NCI-H524 (cell line): ENCODE results near the gene PBX2.
"Not testable (repeated sequence)": the region's sequence is repeated elsewhere in the genome, so short reads cannot be mapped to it uniquely, and the experiment has no call there.

Experiments used
- DNase-seq, 2 experiments: peaks; one replicate each; lab custom pipeline; 2025; lab: John Stamatoyannopoulos, UW

Gene PBX2

GRCh38 chr6:32202186-32202585, 12.2 kb upstream of the PBX2 start:
- DNase-seq, result no peak

- no peak for DNase-seq
Observed at GRCh38 chr6:32200711-32201475, 10.9 kb upstream of the PBX2 start.

GRCh38 chr6:32198866-32199265, 8.9 kb upstream of the PBX2 start:
- DNase-seq, result no peak

- no peak for DNase-seq
Observed at GRCh38 chr6:32198345-32198696, 8.3 kb upstream of the PBX2 start.

GRCh38 chr6:32196682-32197616, 6.9 kb upstream of the PBX2 start:
- DNase-seq, result peak in 1 of 2 experiments; percentile 48

- peak; percentile 84 to 85 for DNase-seq
Observed at GRCh38 chr6:32195902-32196681, 6.1 kb upstream of the PBX2 start.

- DNase-seq, result peak; percentile 99
Observed at GRCh38 chr6:32195652-32195901, 5.6 kb upstream of the PBX2 start.

- DNase-seq, result peak; percentile 51 to 61
Observed at GRCh38 chr6:32194825-32195651, 5.0 kb upstream of the PBX2 start.

GRCh38 chr6:32194388-32194787, 4.4 kb upstream of the PBX2 start:
- no peak for DNase-seq

- DNase-seq, result not testable (repeated sequence)
Observed at GRCh38 chr6:32193096-32193495, 3.1 kb upstream of the PBX2 start.

- DNase-seq, result no peak
Observed at GRCh38 chr6:32192608-32193039, 2.6 kb upstream of the PBX2 start, which contains the start of gene GPSM3. Gene GPSM3 (minus strand): TSS chr6:32192643. CDS start chr6:32192513, 130 bp downstream.

- no peak for DNase-seq
Observed at GRCh38 chr6:32191696-32192607, 1.9 kb upstream of the PBX2 start.

- no peak for DNase-seq
Observed at GRCh38 chr6:32190911-32191677, 1.1 kb upstream of the PBX2 start.

GRCh38 chr6:32189742-32190053, 304 bp downstream of the PBX2 start:
- DNase-seq, result no peak

- DNase-seq, result no peak
Observed at GRCh38 chr6:32189069-32189741, 797 bp downstream of the PBX2 start.

- DNase-seq, result no peak
Observed at GRCh38 chr6:32188381-32189068, 1.5 kb downstream of the PBX2 start.

- DNase-seq, result not testable (repeated sequence)
Observed at GRCh38 chr6:32187725-32188380, 2.1 kb downstream of the PBX2 start.
